ENCODE results near the gene TMEM233. TPM values are rescaled to one million over a fixed set of nuclear protein-coding genes. Genes with fewer than 3 reads are reported as not detected.

Gene TMEM233
- total and polyA plus RNA-seq, 8 donors, result 0.10 to 0.92 (median 0.22) TPM; not detected in 4

- WGBS, 5 donors, result 12 to 35% (median 20%) methylated on average over 1 of the region's 1 CpG
- no peak overlapping the region for H3K27ac ChIP-seq
- H3K9me3 ChIP-seq, result no peaks in the 10 kb centered on the region
- DNase-seq, result no peak
- no peak overlapping the region for H3K4me3 ChIP-seq
- H3K27me3 ChIP-seq, result no peaks in the 10 kb centered on the region
- TF ChIP-seq POLR2AphosphoS5 (IDR thresholded peaks at IDR 0.05) (no peak), EP300 (IDR thresholded peaks at IDR 0.05) (no peak), POLR2A (IDR thresholded peaks at IDR 0.05) (no peak)
- TF ChIP-seq, protein P1, sequence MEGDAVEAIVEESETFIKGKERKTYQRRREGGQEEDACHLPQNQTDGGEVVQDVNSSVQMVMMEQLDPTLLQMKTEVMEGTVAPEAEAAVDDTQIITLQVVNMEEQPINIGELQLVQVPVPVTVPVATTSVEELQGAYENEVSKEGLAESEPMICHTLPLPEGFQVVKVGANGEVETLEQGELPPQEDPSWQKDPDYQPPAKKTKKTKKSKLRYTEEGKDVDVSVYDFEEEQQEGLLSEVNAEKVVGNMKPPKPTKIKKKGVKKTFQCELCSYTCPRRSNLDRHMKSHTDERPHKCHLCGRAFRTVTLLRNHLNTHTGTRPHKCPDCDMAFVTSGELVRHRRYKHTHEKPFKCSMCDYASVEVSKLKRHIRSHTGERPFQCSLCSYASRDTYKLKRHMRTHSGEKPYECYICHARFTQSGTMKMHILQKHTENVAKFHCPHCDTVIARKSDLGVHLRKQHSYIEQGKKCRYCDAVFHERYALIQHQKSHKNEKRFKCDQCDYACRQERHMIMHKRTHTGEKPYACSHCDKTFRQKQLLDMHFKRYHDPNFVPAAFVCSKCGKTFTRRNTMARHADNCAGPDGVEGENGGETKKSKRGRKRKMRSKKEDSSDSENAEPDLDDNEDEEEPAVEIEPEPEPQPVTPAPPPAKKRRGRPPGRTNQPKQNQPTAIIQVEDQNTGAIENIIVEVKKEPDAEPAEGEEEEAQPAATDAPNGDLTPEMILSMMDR (IDR thresholded peaks at IDR 0.05), result no peak
- H3K4me1 ChIP-seq, result no peaks in the 10 kb centered on the region
- intact Hi-C loops (cut with DNase I; ENCODE audit: low total_unique reads), result no loop called here
- no peaks in the 10 kb centered on the region for H3K36me3 ChIP-seq
Measured at GRCh38 chr12:119556854-119557253, 36.7 kb upstream of the TMEM233 start.

- no peak overlapping the region for H3K27ac ChIP-seq
- 87 to 94% (median 90%) methylated on average over 3 of the region's 3 CpGs for WGBS, 5 donors
- intact Hi-C loops (cut with DNase I; ENCODE audit: low total_unique reads), result no loop called here
Measured at GRCh38 chr12:119565404-119565803, 28.2 kb upstream of the TMEM233 start.

DNA sequence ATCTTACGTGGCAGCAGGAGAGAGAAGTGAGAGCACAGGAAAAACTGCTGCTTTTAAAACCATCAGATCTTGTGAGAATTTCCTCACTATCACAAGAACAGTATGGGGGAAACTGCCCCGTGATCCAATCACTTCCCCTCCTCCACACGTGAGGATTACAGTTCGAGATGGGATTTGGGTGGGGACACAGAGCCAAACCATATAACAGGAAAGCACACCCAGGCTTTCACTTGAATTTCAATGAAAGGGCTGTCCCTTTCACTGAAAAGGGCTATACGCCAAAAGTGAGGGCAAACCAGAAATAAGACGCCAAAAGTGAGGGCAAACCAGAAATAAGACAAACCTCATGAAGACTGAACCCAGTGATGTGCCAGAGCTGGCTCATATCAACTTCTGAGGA is 22.8 kb upstream of the TMEM233 start:
- H3K4me3 ChIP-seq, result no peak overlapping the region
- H3K27ac ChIP-seq, result no peak overlapping the region
- DNase-seq, result no peak
- H3K36me3 ChIP-seq, result no peaks in the 10 kb centered on the region
- no peak for TF ChIP-seq POLR2AphosphoS5 (IDR thresholded peaks at IDR 0.05)
- no peak for TF ChIP-seq POLR2A (IDR thresholded peaks at IDR 0.05)
- no peak for TF ChIP-seq EP300 (IDR thresholded peaks at IDR 0.05)
- TF ChIP-seq, protein P1 (IDR thresholded peaks at IDR 0.05), result no peak
- H3K9me3 ChIP-seq, result no peaks in the 10 kb centered on the region
- WGBS, 5 donors, result 68 to 86% (median 73%) methylated on average over 6 of the region's 6 CpGs
- intact Hi-C loops (cut with DNase I; ENCODE audit: low total_unique reads), result no loop called here
- no peaks in the 10 kb centered on the region for H3K27me3 ChIP-seq
- H3K4me1 ChIP-seq, result no peaks in the 10 kb centered on the region

More at GRCh38 chr12:119565404-119565803, 28.2 kb upstream of the TMEM233 start:
- Histone ChIP-seq H3K27me3 (no peaks in the 10 kb centered on the region), H3K4me1 (no peaks in the 10 kb centered on the region), H3K4me3 (no peak overlapping the region), H3K9me3 (no peaks in the 10 kb centered on the region), H3K36me3 (no peaks in the 10 kb centered on the region)
- no peak for DNase-seq
- TF ChIP-seq EP300 (IDR thresholded peaks at IDR 0.05) (no peak), POLR2AphosphoS5 (IDR thresholded peaks at IDR 0.05) (no peak), POLR2A (IDR thresholded peaks at IDR 0.05) (no peak)
- TF ChIP-seq, protein P1 (IDR thresholded peaks at IDR 0.05), result no peak

GRCh38 chr12:119573086-119573485 is 20.5 kb upstream of the TMEM233 start:
- DNase-seq, result no peak
- no peaks in the 10 kb centered on the region for H3K9me3 ChIP-seq
- H3K4me1 ChIP-seq, result no peaks in the 10 kb centered on the region
- H3K36me3 ChIP-seq, result no peaks in the 10 kb centered on the region
- intact Hi-C loops (cut with DNase I; ENCODE audit: low total_unique reads), result no loop called here
- H3K27ac ChIP-seq, result no peak overlapping the region
- 59 to 86% (median 78%) methylated on average over 1 of the region's 1 CpG for WGBS, 5 donors
- TF ChIP-seq POLR2A (IDR thresholded peaks at IDR 0.05), result no peak
- TF ChIP-seq POLR2AphosphoS5 (IDR thresholded peaks at IDR 0.05), result no peak
- TF ChIP-seq, protein P1 (IDR thresholded peaks at IDR 0.05), result no peak
- TF ChIP-seq EP300 (IDR thresholded peaks at IDR 0.05), result no peak
- no peak overlapping the region for H3K4me3 ChIP-seq
- no peaks in the 10 kb centered on the region for H3K27me3 ChIP-seq
